HL-60 (cell line): ENCODE data around the gene SLC22A2.

ENCODE experiments used
- DNase-seq, 2 experiments: peaks; one replicate each; pipeline ENCODE4 v3.0.0-alpha.2; 2010 to 2020; ENCODE audit warnings: low read depth in 1 of 2, low spot score in 1 of 2
- H3K27ac ChIP-seq: fragments of 250-450 bp; sonication (Bioruptor Pico); replicated peaks from 2 replicates; pipeline ENCODE4 v1.5.1; 2020; ENCODE audit warnings: mild to moderate bottlenecking, moderate library complexity
- H3K27me3 ChIP-seq: fragments of 250-450 bp; sonication (Bioruptor Pico); 2 replicates; pipeline ENCODE4 v1.5.1; 2021; ENCODE audit warnings: mild to moderate bottlenecking, moderate library complexity; ENCODE audit not compliant: insufficient read depth, poor library complexity, severe bottlenecking
- H3K4me3 ChIP-seq: replicated peaks from 2 replicates; pipeline ENCODE4 v1.5.1; 2011; ENCODE audit warnings: mild to moderate bottlenecking, control low read depth, low read length; ENCODE audit not compliant: insufficient read depth
- CTCF ChIP-seq: IDR thresholded peaks from one replicate; pipeline ENCODE4 v1.5.1; 2011; ENCODE audit warnings: low read length, control low read depth, inconsistent platforms; ENCODE audit not compliant: insufficient read depth
- GABPA ChIP-seq: IDR thresholded peaks from 2 replicates; pipeline ENCODE4 v1.6.1; 2012; ENCODE audit warnings: low read depth
- POLR2AphosphoS5 ChIP-seq: IDR thresholded peaks from 2 replicates; pipeline ENCODE4 v1.6.1; 2012; ENCODE audit warnings: low read depth
- REST ChIP-seq: IDR thresholded peaks from 2 replicates; pipeline ENCODE4 v1.6.1; 2012; ENCODE audit warnings: low read depth; ENCODE audit not compliant: insufficient replicate concordance
- SPI1 ChIP-seq: IDR thresholded peaks from 2 replicates; pipeline ENCODE4 v1.6.1; 2012; ENCODE audit warnings: low read depth, mild to moderate bottlenecking, borderline replicate concordance

SLC22A2 gene

GRCh38 chr6:160263196-160263939 lies 4.7 kb upstream of the SLC22A2 start:
- no peak for DNase-seq
- Histone ChIP-seq H3K27ac (no peak overlapping the region), H3K27me3 (no peaks in the 10 kb centered on the region), H3K4me3 (no peak overlapping the region)
- TF ChIP-seq POLR2AphosphoS5 (no peak), REST (no peak), GABPA (no peak), SPI1 (no peak), CTCF (no peak)

GRCh38 chr6:160261991-160262680 lies 3.5 kb upstream of the SLC22A2 start:
- no peak for TF ChIP-seq CTCF
- no peak for TF ChIP-seq POLR2AphosphoS5
- TF ChIP-seq GABPA: no peak
- no peak for TF ChIP-seq SPI1
- no peak for TF ChIP-seq REST
- no peaks in the 10 kb centered on the region for H3K27me3 ChIP-seq
- no peak for DNase-seq
- H3K4me3 ChIP-seq: no peak overlapping the region
- no peak overlapping the region for H3K27ac ChIP-seq

GRCh38 chr6:160260803-160261450 lies 2.3 kb upstream of the SLC22A2 start:
- H3K27ac ChIP-seq: no peak overlapping the region
- no peaks in the 10 kb centered on the region for H3K27me3 ChIP-seq

More at GRCh38 chr6:160260803-160261450, 2.3 kb upstream of the SLC22A2 start:
- DNase-seq: no peak
- TF ChIP-seq SPI1: no peak
- no peak for TF ChIP-seq CTCF
- no peak for TF ChIP-seq GABPA
- TF ChIP-seq REST: no peak
- no peak for TF ChIP-seq POLR2AphosphoS5
- no peak overlapping the region for H3K4me3 ChIP-seq
